RWPE1 (cell line): ENCODE data around the gene ZMYND8.
A peak's percentile ranks its signal among the peaks of the same experiment; 100 is the strongest.

Experiments
- CTCF ChIA-PET: fragments of 350-600 bp; sonication (Branson Sonifier 250); formaldehyde crosslinking; extraction: SDS; loops from one replicate; lab custom pipeline; 2021; lab: Yijun Ruan, JAX
- POLR2A ChIA-PET: fragments of 400-600 bp; formaldehyde crosslinking; extraction: SDS; loops from one replicate; lab custom pipeline; 2020; ENCODE audit warnings: antibody characterized with exemption; ENCODE audit not compliant: low non-redundant PET; lab: Yijun Ruan, JAX
- DNase-seq: peaks from one replicate; pipeline ENCODE4 v3.0.0; 2012; ENCODE audit warnings: low spot score
- H3K27ac ChIP-seq: fragments of 450-650 bp; 2 replicates; pipeline ENCODE4 v1.5.1; 2017
- TF ChIP-seq, protein P1 (sequence below): fragments of 450-650 bp; conservative IDR thresholded peaks from 2 replicates; pipeline ENCODE4 v1.5.1; 2017; ENCODE audit warnings: low read depth, mild to moderate bottlenecking

The ZMYND8 gene

DNA sequence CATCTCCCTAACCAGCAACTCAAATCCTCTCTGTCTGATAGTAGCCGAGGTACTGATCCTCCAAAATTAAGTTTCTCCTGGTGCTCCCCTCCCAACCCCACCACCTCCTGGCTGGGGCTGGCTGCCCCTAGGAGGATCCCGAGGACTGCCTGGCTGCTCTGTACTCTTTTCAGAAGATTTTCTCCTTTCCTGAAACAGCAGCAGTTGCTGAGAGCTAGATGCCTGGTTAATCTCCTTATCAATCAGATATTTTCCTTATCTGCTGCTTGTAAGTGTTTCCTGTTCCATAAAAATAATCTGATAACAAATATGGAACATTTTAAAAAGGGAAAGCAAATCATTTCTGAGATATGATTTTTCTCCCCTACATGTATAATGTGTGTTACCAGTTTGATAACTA, 52.8 kb downstream of the ZMYND8 start:
- H3K27ac ChIP-seq = peak overlapping the region; percentile 60
- TF ChIP-seq, protein P1, sequence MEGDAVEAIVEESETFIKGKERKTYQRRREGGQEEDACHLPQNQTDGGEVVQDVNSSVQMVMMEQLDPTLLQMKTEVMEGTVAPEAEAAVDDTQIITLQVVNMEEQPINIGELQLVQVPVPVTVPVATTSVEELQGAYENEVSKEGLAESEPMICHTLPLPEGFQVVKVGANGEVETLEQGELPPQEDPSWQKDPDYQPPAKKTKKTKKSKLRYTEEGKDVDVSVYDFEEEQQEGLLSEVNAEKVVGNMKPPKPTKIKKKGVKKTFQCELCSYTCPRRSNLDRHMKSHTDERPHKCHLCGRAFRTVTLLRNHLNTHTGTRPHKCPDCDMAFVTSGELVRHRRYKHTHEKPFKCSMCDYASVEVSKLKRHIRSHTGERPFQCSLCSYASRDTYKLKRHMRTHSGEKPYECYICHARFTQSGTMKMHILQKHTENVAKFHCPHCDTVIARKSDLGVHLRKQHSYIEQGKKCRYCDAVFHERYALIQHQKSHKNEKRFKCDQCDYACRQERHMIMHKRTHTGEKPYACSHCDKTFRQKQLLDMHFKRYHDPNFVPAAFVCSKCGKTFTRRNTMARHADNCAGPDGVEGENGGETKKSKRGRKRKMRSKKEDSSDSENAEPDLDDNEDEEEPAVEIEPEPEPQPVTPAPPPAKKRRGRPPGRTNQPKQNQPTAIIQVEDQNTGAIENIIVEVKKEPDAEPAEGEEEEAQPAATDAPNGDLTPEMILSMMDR = no peak
- CTCF ChIA-PET = interaction anchor here (0.6 to 3.6 kb wide), 3 partner anchors 31 to 595 kb away, joined by 4 to 31 read pairs (median 4); no protein-coding TSS in a partner anchor
- no peak for DNase-seq
- POLR2A ChIA-PET = interaction anchor here (0.7 kb wide), 1 partner anchor 1435 kb away, joined by 4 read pairs; no protein-coding TSS in a partner anchor

DNA sequence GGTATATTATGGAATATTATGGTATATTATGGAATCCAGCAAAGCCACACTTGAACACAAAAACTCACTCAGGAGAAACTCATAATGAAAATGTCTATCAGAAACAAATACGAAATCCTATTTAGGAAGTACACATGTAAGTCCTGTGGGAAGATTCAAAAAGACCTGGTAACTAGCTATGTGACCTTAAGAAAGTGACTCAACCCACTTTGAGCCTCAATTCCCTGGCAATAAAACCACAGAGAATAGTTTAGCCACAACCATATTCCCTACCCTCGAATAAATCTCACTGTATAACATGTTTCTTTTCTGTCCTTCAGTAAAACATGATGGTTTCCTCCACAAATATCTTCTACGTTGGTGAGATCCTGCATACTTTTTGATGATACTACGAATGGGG, 56.4 kb downstream of the ZMYND8 start:
- CTCF ChIA-PET = no interaction called here
- H3K27ac ChIP-seq = no peak overlapping the region
- POLR2A ChIA-PET = no interaction called here
- TF ChIP-seq, protein P1 = no peak
- DNase-seq = no peak

DNA sequence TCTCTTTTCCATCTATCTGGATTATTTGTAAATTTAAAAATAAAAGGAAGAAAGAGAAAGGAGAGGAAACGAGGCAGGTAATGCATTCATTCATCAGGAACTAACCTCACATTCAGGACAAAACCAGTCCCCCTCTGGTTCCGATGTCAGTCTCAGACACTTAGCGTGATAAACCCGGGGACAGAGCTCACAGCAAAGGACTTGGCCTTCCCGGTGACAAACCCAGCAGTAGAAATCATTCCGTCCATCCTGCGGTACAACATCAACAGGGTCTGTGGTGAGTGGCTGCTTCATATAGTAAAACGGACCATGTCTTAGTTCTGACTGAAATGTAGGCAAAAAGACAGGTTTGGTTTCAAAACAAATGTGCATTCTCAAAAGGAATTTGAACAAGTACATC, 57.9 kb downstream of the ZMYND8 start:
- TF ChIP-seq, protein P1 = no peak
- no peak overlapping the region for H3K27ac ChIP-seq
- no peak for DNase-seq
- ChIA-PET CTCF (interaction anchor here (0.7 to 1.5 kb wide), 2 partner anchors 10 to 85 kb away, joined by 3 to 7 read pairs; no protein-coding TSS in a partner anchor), POLR2A (no interaction called here)

DNA sequence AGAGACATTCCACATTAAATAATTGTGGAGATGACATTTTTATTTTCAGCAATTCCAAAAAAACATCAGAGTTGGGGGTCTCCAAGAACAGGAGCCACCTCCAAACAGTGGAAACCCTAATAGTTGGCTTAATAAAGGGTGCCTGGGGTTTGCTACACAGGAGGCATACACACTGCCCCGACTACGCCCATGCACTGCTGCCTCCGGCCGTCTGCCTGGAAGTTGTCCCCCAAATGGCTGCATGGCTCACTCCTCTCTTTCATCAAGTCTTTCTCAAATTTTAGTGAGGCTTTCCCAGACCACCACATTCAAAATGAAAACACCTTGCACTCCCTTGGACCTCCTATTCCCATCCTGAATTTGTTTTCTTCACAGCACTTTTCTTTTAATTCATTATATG, 58.8 kb downstream of the ZMYND8 start:
- H3K27ac ChIP-seq = peak overlapping the region; percentile 46
- DNase-seq = no peak
- CTCF ChIA-PET = interaction anchor here (2.0 to 3.1 kb wide), 2 partner anchors 25 to 86 kb away, joined by 9 to 27 read pairs; no protein-coding TSS in a partner anchor
- TF ChIP-seq, protein P1 = no peak
- POLR2A ChIA-PET = no interaction called here

DNA sequence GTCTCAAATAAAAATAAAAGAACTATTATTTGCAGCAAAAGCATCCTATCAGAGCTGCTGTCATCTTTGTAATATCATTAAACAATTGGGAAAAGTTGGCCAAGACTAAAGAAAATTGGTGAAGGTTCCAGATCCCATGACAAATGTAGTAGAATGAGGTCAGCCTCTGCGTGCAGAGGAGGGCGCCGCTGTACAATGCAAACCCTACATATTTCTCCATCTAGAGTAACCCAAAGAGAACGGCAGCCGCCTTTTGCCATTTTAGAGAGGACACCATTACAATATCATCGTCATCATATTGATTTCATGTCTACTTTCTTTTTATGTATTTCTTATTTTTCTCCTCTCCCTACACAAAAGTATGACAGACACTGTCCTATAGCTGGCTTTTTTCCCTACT, 59.5 kb downstream of the ZMYND8 start:
- TF ChIP-seq, protein P1 = no peak
- DNase-seq = no peak
- POLR2A ChIA-PET = interaction anchor here (1.2 kb wide), 1 partner anchor 21 kb away, joined by 4 read pairs; no protein-coding TSS in a partner anchor
- CTCF ChIA-PET = interaction anchor here (1.1 to 3.1 kb wide), 3 partner anchors 17 to 86 kb away, joined by 6 to 27 read pairs (median 9); no protein-coding TSS in a partner anchor
- H3K27ac ChIP-seq = peak overlapping the region; percentile 31; the same call in 1 of the 2 replicates

DNA sequence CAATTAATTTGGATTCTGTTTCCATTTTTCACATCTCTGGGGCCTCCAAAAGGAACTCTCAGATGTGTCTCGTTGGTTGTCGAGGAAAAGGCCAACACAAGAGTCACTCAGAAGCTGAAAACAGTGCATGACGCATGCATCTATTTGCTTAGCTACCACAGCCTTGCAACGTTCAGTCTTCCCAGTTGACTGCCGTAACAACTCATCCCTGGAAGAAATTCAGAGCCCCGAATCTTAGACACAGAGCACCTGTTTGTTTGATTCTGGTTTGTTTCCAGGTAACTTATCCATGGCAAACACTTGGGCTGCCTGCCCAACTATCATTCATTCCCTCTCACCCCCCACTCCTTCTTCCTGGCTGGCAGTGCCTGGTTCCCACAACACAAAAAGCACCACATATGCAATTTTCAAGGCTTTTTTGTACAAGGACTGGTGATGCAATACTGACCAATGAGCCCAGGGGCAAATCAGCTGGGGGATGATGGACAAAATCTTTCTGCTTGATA, 60.5 kb downstream of the ZMYND8 start:
- TF ChIP-seq, protein P1 = no peak
- ChIA-PET CTCF (interaction anchor here (2.0 to 3.1 kb wide), 2 partner anchors 23 to 87 kb away, joined by 9 to 27 read pairs; no protein-coding TSS in a partner anchor), POLR2A (interaction anchor here (1.2 kb wide), 1 partner anchor 22 kb away, joined by 4 read pairs; no protein-coding TSS in a partner anchor)
- peak overlapping the region; percentile 20; the same call in 1 of the 2 replicates for H3K27ac ChIP-seq
- DNase-seq = no peak
